Left hindlimb (tissue), 1 donor: ENCODE measurements around the gene GUK1.
A peak's percentile ranks its signal among the peaks of the same experiment; 100 is the strongest.

ENCODE experiments used
- DNase-seq: peaks from one replicate; pipeline ENCODE4 v3.0.0-alpha.2; 2018

GUK1 gene

GRCh38 chr1:228164561-228165371 lies 24.7 kb downstream of the GUK1 start:
- DNase-seq = peak; percentile 38

GRCh38 chr1:228165372-228166169 lies 25.5 kb downstream of the GUK1 start, which contains the start of gene IBA57:
TSS of gene IBA57 (plus strand) at chr1:228165804. CDS start at chr1:228165817, 13 bp downstream.
- peak; percentile 100 for DNase-seq

- DNase-seq = peak; percentile 79
These were observed 26.3 kb downstream of the GUK1 start for GRCh38 chr1:228166170-228166936.

GRCh38 chr1:228168563-228169270 lies 28.6 kb downstream of the GUK1 start:
- peak; percentile 23 for DNase-seq

- DNase-seq = no peak
These were observed 29.3 kb downstream of the GUK1 start for GRCh38 chr1:228169345-228169744.

- DNase-seq = no peak
These were observed 30.6 kb downstream of the GUK1 start for GRCh38 chr1:228170666-228171065.

- DNase-seq = peak; percentile 28
These were observed 31.3 kb downstream of the GUK1 start for GRCh38 chr1:228171221-228171891.

GRCh38 chr1:228172591-228173527 lies 32.8 kb downstream of the GUK1 start:
- peak; percentile 25 for DNase-seq

- peak; percentile 26 for DNase-seq
These were observed 33.7 kb downstream of the GUK1 start for GRCh38 chr1:228173528-228174481.

GRCh38 chr1:228174482-228175315 lies 34.6 kb downstream of the GUK1 start:
- DNase-seq = peak; percentile 36

- peak; percentile 23 for DNase-seq
These were observed 35.4 kb downstream of the GUK1 start for GRCh38 chr1:228175316-228176023.

- DNase-seq = no peak
These were observed 35.9 kb downstream of the GUK1 start for GRCh38 chr1:228176024-228176395.

- DNase-seq = no peak
These were observed 36.5 kb downstream of the GUK1 start for GRCh38 chr1:228176461-228177182.

- DNase-seq = no peak
These were observed 37.0 kb downstream of the GUK1 start for GRCh38 chr1:228177183-228177475.

GRCh38 chr1:228177721-228178710 lies 37.9 kb downstream of the GUK1 start:
- no peak for DNase-seq
